PFSK-1 (cell line): ENCODE data around the gene FUT9.

Experiments used
- FOXP2 ChIP-seq: optimal IDR thresholded peaks from 2 replicates; pipeline ENCODE3; 2011; ENCODE audit warnings: borderline replicate concordance, control low read depth, inconsistent platforms; ENCODE audit not compliant: insufficient read depth; ENCODE audit errors: extremely low read length, extremely low read depth
- REST ChIP-seq, 2 experiments: IDR thresholded peaks; 2 replicates each; pipeline versions ENCODE4 v1.6.1 to v1.8.0; 2011 to 2012; ENCODE audit warnings: low read depth in 2 of 2, low read length in 2 of 2, control low read depth in 1 of 2, inconsistent platforms in 1 of 2, mild to moderate bottlenecking in 1 of 2, moderate library complexity in 1 of 2; ENCODE audit not compliant: insufficient read depth in 1 of 2

GRCh38 chr6:96202571-96202970, 186.8 kb downstream of the FUT9 start:
- TF ChIP-seq REST (IDR thresholded peaks at IDR 0.05; ENCODE audit: insufficient read depth in 1 of 2, low read depth in 2 of 2, low read length in 2 of 2) (no peak), FOXP2 (no peak)
